Spleen (tissue), 11 donors: ENCODE results near the gene SNRPE. TPM values are rescaled to one million over a fixed set of nuclear protein-coding genes. Genes with fewer than 3 reads are reported as not detected.
A peak's percentile ranks its signal among the peaks of the same experiment; 100 is the strongest.

Source experiments
- DNase-seq: peaks from one replicate; pipeline ENCODE4 v3.0.0-alpha.2; 2020
- H3K27ac ChIP-seq, 8 donors: fragments of 200-600 bp; sonication (generic) in 7 of 8; 1 replicate in 4 of 8; 2 replicates in 4 of 8; pipeline versions ENCODE4 v1.5.0 to v1.8.0; 2016 to 2021; ENCODE audit warnings: inconsistent platforms in 4 of 8, mild to moderate bottlenecking in 4 of 8, moderate library complexity in 1 of 8
- H3K27me3 ChIP-seq, 7 donors: fragments of 200-600 bp; sonication (generic) in 6 of 7; replicated peaks in 1 of 7; 1 replicate in 4 of 7; 2 replicates in 3 of 7; pipeline versions ENCODE4 v1.5.0 to v1.8.0; 2016 to 2021; ENCODE audit warnings: inconsistent platforms in 3 of 7, mild to moderate bottlenecking in 1 of 7
- H3K36me3 ChIP-seq, 6 donors: fragments of 200-600 bp; sonication (generic) in 5 of 6; 1 replicate in 4 of 6; 2 replicates in 2 of 6; pipeline versions ENCODE4 v1.5.0 to v1.8.0; 2016 to 2021; ENCODE audit warnings: inconsistent platforms in 2 of 6
- H3K4me1 ChIP-seq, 6 donors: fragments of 200-600 bp; sonication (generic) in 5 of 6; 1 replicate in 3 of 6; 2 replicates in 3 of 6; pipeline versions ENCODE4 v1.5.0 to v1.8.0; 2016 to 2021; ENCODE audit warnings: inconsistent platforms in 3 of 6
- H3K4me3 ChIP-seq, 8 donors: fragments of 200-600 bp; sonication (generic) in 7 of 8; 1 replicate in 4 of 8; 2 replicates in 4 of 8; pipeline versions ENCODE4 v1.5.0 to v1.8.0; 2016 to 2021; ENCODE audit warnings: inconsistent platforms in 4 of 8, mild to moderate bottlenecking in 4 of 8, moderate library complexity in 2 of 8
- H3K9me3 ChIP-seq, 8 donors: fragments of 200-600 bp; sonication (generic) in 7 of 8; 1 replicate in 4 of 8; 2 replicates in 4 of 8; pipeline versions ENCODE4 v1.5.0 to v1.8.0; 2016 to 2021; ENCODE audit warnings: inconsistent platforms in 4 of 8
- POLR2A ChIP-seq, 3 donors: fragments of 450-650 bp; IDR thresholded peaks; one replicate each; pipeline ENCODE4 v1.5.1; 2017; ENCODE audit warnings: antibody characterized with exemption in 3 of 3, mild to moderate bottlenecking in 1 of 3
- POLR2AphosphoS5 ChIP-seq, 3 donors: sonication (generic); formaldehyde crosslinking; IDR thresholded peaks; one replicate each; pipeline ENCODE4 v1.5.1; 2017; ENCODE audit warnings: antibody characterized with exemption in 3 of 3
- WGBS, 5 donors: extraction: QIAGEN DNeasy Blood & Tissue Kit in 3 of 5; methylation state at CpG; one replicate each; pipeline versions ENCODE4 v1.1.5 to v1.1.7; 2013 to 2018; 5-methylcytosine and 5-hydroxymethylcytosine counted together
- intact Hi-C: fragments of 100-400 bp; cut with DNase I; formaldehyde crosslinking; loops from one replicate; pipeline ENCODE4 v1.15.0; 2023; ENCODE audit warnings: low total_unique reads
- polyA plus RNA-seq, 3 donors: library from polyadenylated mRNA; stranded (reverse); fragments of 200-250 nt; gene quantifications; one replicate each; pipeline ENCODE4 v1.2.1, GENCODE V29; 2013
- total RNA-seq, 7 donors: library from RNA; depleted of rRNA in 3 of 7; stranded (reverse); fragments of >200 nt in 3 of 7; fragmentation: NEBNext Ultra II Directional in 4 of 7; extraction: Animal tissue kit (Norgen Biotek cat#: 25700) in 4 of 7; gene quantifications; one replicate each; pipeline versions ENCODE4 v1.1.0 to v1.2.1, GENCODE V29; 2016 to 2021
- TF ChIP-seq, protein P1 (sequence below), 11 experiments: fragments of 200-600 bp in 7 of 11; fragments of 450-650 bp in 4 of 11; sonication (generic) in 4 of 11; IDR thresholded peaks in 8 of 11; conservative IDR thresholded peaks in 3 of 11; 1 replicate in 7 of 11; 2 replicates in 4 of 11; pipeline versions ENCODE4 v1.4.0 to v1.8.0; 2016 to 2021; ENCODE audit warnings: antibody characterized with exemption in 11 of 11, inconsistent platforms in 4 of 11, mild to moderate bottlenecking in 1 of 11
- donor health status: healthy with polysubstance abuse.
- donor health status: DM: no; HTN: no; CAD: no; lungs with moderate emphysema.
- donor health status: DM: no; HTN: no; CAD: no.
- donor health status: Bipolar disorder and iron deficiency.
- donor health status: healthy.
- donor health status: DM: no; HTN: no; CAD: no.
- donor health status: DM: yes; HTN: yes; CAD: no.

Gene SNRPE
- total and polyA plus RNA-seq, 10 donors = 30.1 to 150 (median 67.2) TPM

DNA sequence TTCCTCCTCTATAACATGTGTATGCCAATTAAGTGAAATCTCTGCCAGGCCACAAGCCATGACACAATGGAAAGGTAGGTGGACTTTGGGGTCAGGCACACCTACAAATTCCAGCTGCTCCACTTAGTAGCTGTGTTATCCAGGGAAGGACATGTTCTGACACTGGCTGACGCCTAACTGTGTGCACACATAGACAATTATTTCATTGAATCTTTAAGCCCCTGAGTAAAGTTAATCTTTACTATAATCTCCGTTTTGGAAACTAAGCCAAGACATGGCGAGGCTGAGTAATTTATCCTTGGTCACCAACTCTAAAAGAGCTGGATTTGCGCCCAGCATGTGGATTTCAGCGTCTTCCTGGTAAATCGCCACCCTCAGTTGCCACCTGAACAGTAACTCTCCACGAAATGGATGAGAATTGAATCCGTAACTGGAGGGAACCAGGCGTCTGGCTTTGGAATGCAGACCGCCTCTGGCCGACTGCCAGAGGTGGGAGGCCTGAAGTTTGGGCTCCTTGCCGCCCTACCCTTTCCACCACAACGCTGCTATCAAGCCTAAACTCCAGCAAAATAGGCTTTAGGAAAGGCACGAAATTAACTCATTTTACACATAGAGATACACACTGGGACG is 888 bp upstream of the SNRPE start:
- DNase-seq = no peak
- no peaks in the 10 kb centered on the region for H3K27me3 ChIP-seq
- peaks cover 0 to 46% (median 22%) of the 10 kb centered on the region in 6 donors for H3K36me3 ChIP-seq
- no peaks in the 10 kb centered on the region for H3K9me3 ChIP-seq
- H3K27ac ChIP-seq = peak overlapping the region in 5 of 8 donors; percentile 48 to 85 (median 76)
- WGBS, 5 donors = 70 to 77% (median 75%) methylated on average over 12 to 15 of the region's 15 CpGs
- TF ChIP-seq POLR2A (IDR thresholded peaks at IDR 0.05) = no peak
- TF ChIP-seq POLR2AphosphoS5 (IDR thresholded peaks at IDR 0.05) = no peak
- TF ChIP-seq, protein P1, sequence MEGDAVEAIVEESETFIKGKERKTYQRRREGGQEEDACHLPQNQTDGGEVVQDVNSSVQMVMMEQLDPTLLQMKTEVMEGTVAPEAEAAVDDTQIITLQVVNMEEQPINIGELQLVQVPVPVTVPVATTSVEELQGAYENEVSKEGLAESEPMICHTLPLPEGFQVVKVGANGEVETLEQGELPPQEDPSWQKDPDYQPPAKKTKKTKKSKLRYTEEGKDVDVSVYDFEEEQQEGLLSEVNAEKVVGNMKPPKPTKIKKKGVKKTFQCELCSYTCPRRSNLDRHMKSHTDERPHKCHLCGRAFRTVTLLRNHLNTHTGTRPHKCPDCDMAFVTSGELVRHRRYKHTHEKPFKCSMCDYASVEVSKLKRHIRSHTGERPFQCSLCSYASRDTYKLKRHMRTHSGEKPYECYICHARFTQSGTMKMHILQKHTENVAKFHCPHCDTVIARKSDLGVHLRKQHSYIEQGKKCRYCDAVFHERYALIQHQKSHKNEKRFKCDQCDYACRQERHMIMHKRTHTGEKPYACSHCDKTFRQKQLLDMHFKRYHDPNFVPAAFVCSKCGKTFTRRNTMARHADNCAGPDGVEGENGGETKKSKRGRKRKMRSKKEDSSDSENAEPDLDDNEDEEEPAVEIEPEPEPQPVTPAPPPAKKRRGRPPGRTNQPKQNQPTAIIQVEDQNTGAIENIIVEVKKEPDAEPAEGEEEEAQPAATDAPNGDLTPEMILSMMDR (IDR thresholded peaks at IDR 0.05 in 8 of 11, conservative IDR thresholded peaks at IDR 0.05 in 3 of 11) = no peak
- H3K4me3 ChIP-seq = peak overlapping the region in 6 of 8 donors; percentile 89 to 98 (median 96)
- H3K4me1 ChIP-seq = peaks cover 6 to 33% (median 26%) of the 10 kb centered on the region in 6 donors
- intact Hi-C loops = loop anchor here (10.0 kb wide), 1 partner anchor 504 kb away; no protein-coding TSS in a partner anchor

DNA sequence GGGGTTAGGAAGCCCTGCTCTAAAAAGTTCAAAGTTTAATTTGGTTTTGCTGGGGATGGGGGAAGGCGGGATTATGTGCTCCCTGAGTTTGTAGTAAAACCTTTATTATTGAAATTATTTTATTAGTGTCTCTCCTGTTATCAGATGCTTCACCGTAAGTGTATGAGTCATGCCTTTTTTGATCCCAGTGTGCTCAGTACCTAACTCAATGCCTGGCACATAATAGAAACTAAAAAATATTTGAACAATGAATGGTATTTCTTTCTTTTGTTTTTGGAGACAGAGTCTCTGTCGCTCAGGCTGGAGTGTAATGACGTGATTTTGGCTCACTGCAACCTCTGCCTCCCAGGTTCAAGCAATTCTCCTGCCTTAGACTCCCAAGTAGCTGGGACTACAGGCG is 6.4 kb downstream of the SNRPE start:
- intact Hi-C loops = loop anchor here (10.0 kb wide), 1 partner anchor 497 kb away; no protein-coding TSS in a partner anchor
- H3K4me3 ChIP-seq = no peak overlapping the region
- no peaks in the 10 kb centered on the region for H3K27me3 ChIP-seq
- H3K9me3 ChIP-seq = no peaks in the 10 kb centered on the region
- no peak overlapping the region for H3K27ac ChIP-seq
- no peak for DNase-seq
- WGBS, 5 donors = 70 to 89% (median 74%) methylated on average over 5 of the region's 5 CpGs
- H3K4me1 ChIP-seq = peaks cover 3 to 21% (median 6%) of the 10 kb centered on the region in 6 donors
- peaks cover 0 to 99% (median 71%) of the 10 kb centered on the region in 6 donors for H3K36me3 ChIP-seq
- TF ChIP-seq, protein P1 (IDR thresholded peaks at IDR 0.05 in 8 of 11, conservative IDR thresholded peaks at IDR 0.05 in 3 of 11) = no peak
- TF ChIP-seq POLR2AphosphoS5 (IDR thresholded peaks at IDR 0.05) (no peak), POLR2A (IDR thresholded peaks at IDR 0.05) (no peak)

DNA sequence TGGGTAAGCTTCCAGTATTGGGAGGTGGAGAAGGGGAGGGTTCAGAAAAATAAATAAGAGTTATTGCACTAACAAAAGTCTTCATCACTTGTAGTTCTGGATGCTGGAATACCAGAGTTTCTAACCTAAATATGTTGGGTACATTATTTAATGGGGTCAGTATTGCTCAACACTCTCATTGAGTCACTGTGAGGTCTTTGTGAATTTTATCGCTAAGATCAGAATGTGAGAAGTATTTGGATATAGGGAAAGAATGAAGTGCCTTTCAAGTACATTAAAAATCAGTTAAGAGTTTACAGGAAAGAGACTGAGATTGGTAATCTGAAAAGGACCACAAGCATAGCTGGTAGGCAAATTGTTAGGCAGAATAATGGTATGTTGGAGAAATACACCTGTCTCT is 8.8 kb downstream of the SNRPE start:
- no peak for DNase-seq
- Histone ChIP-seq H3K27me3 (no peaks in the 10 kb centered on the region), H3K27ac (no peak overlapping the region), H3K9me3 (no peaks in the 10 kb centered on the region), H3K4me3 (no peak overlapping the region), H3K4me1 (peaks cover 0 to 9% (median 2%) of the 10 kb centered on the region in 6 donors), H3K36me3 (peaks cover 0 to 90% (median 57%) of the 10 kb centered on the region in 6 donors)
- WGBS, 5 donors = 85 to 97% (median 95%) methylated on average over 1 of the region's 1 CpG
- intact Hi-C loops = loop anchor here (5.0 kb wide), 1 partner anchor 257 kb away; no protein-coding TSS in a partner anchor
- TF ChIP-seq, protein P1 (IDR thresholded peaks at IDR 0.05 in 8 of 11, conservative IDR thresholded peaks at IDR 0.05 in 3 of 11) = no peak
- TF ChIP-seq POLR2AphosphoS5 (IDR thresholded peaks at IDR 0.05) (no peak), POLR2A (IDR thresholded peaks at IDR 0.05) (no peak)

DNA sequence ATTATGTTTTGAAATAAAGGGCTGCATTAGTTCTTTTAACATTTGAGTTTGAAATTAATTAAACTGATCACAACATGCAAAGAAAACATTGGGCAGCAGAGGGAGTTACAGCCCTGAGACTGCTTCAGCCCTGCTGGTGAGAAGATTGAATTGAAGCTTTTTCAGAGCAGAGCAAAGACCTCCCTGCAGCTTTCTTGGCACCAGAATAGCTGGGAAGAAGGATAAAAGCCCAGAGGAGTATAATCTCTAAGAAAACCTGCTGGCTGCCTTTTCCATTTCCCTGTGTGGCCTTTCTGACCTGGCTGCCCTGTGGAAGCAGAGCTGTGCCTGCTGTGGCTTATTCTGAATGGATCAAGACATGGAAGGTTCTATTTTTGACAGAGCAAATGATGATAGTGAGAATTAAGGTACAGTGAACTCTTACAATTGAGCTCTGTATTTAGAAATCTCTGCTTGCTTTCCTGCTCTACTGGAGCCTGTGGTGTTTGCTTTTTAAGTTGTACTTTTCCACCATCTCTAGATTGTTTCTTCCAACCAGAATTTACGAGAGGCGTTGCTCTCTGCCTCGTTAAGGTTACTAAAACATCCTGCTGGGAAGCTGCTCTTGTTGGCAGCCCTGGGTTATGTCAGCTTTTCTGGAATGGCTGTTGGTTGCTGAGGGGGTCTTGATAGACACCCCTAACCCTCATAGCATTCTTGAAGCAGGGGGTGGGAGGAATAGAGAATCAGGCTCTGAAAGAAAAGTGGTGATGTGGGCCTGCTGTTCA is 9.9 kb downstream of the SNRPE start:
- intact Hi-C loops = loop anchor here (5.0 kb wide), 1 partner anchor 256 kb away; no protein-coding TSS in a partner anchor
- Histone ChIP-seq H3K27ac (peak overlapping the region in 2 of 8 donors; percentile 11 to 12), H3K4me3 (no peak overlapping the region), H3K4me1 (peaks cover 0 to 9% (median 2%) of the 10 kb centered on the region in 6 donors), H3K36me3 (peaks cover 0 to 86% (median 46%) of the 10 kb centered on the region in 6 donors), H3K27me3 (no peaks in the 10 kb centered on the region), H3K9me3 (no peaks in the 10 kb centered on the region)
- TF ChIP-seq, protein P1 (IDR thresholded peaks at IDR 0.05 in 8 of 11, conservative IDR thresholded peaks at IDR 0.05 in 3 of 11) = peak in 10 of 11 experiments; percentile 26 to 80 (median 62)
- TF ChIP-seq POLR2A (IDR thresholded peaks at IDR 0.05) = no peak
- no peak for DNase-seq
- 77 to 94% (median 82%) methylated on average over 3 of the region's 3 CpGs for WGBS, 5 donors
